Upper lobe of right lung (tissue), 1 donor: ENCODE data around the gene TMEM184A. TPM values are rescaled to one million over a fixed set of nuclear protein-coding genes. Genes with fewer than 3 reads are reported as not detected.

Source experiments
- ATAC-seq: fragments of 200-7000 bp; cut with Tn5 transposase; one replicate; pipeline ENCODE4 v1.9.1; 2020; ENCODE audit warnings: mild to moderate bottlenecking, moderate library complexity
- DNase-seq: peaks from one replicate; pipeline ENCODE4 v3.0.0-alpha.2; 2020
- H3K27ac ChIP-seq: fragments of 200-600 bp; one replicate; pipeline ENCODE4 v1.8.0; 2022
- H3K27me3 ChIP-seq: fragments of 200-600 bp; one replicate; pipeline ENCODE4 v1.8.0; 2022; ENCODE audit warnings: mild to moderate bottlenecking
- H3K36me3 ChIP-seq: fragments of 200-600 bp; one replicate; pipeline ENCODE4 v1.8.0; 2022
- H3K4me1 ChIP-seq: fragments of 200-600 bp; one replicate; pipeline ENCODE4 v1.8.0; 2022
- H3K4me3 ChIP-seq: fragments of 200-600 bp; one replicate; pipeline ENCODE4 v1.8.0; 2022; ENCODE audit warnings: mild to moderate bottlenecking
- H3K9me3 ChIP-seq: fragments of 200-600 bp; one replicate; pipeline ENCODE4 v1.8.0; 2022
- intact Hi-C: fragments of 100-400 bp; cut with DNase I; formaldehyde crosslinking; loops from one replicate; pipeline ENCODE4 v1.11.0; 2022
- total RNA-seq: library from RNA; stranded (reverse); fragmentation: NEBNext Ultra II Directional; extraction: Animal tissue kit (Norgen Biotek cat#: 25700); gene quantifications from one replicate; pipeline ENCODE4 v1.2.1, GENCODE V29; 2021
- TF ChIP-seq, protein P1 (sequence below): fragments of 200-600 bp; IDR thresholded peaks from one replicate; pipeline ENCODE4 v1.8.0; 2022; ENCODE audit warnings: antibody characterized with exemption
- donor health status: DM: no; HTN: yes; CAD: no; lungs with severe emphysema.

The TMEM184A gene
- total RNA-seq, 1 donor from 2014 or later = 4.4 TPM

DNA sequence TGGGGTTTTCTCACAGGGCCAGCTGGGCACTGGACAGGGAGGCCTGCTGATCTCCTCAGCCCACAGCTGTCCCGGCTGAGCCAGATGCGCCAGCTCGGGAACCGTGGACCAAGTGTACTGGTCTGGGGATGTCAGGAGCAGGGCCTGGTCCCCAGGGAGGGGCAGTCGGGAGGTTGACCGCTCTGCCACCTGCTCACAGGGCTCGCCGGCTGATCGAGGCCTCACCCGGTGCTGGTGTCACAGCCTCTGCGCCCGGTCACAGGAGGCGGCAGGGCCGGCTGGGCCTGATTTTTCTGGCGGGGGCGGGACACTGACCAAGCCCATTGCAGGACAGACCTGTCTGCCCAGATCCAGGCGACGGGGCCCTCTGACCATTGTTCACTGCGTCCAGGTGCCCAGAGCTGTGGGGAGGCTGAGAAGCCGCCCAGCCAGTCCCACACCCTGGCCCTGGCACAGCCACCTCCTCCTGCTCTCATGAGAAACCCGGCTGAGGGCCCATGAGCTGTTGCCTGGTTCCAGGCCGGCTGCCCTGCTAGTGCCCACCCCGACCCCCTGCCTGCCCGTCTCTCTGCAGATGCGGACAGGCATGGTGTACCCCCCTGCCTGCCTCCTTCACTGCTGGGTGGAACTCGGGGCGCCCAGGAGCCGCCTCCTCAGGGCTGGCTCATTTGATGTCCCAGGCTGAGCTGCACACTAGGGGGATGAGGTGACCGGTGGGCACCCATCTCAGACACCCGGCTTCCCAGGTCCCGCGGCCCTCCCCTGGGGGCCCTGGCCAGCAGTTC is 3.0 kb upstream of the TMEM184A start:
- no peaks in the 10 kb centered on the region for H3K9me3 ChIP-seq
- H3K4me3 ChIP-seq = no peak overlapping the region
- TF ChIP-seq, protein P1, sequence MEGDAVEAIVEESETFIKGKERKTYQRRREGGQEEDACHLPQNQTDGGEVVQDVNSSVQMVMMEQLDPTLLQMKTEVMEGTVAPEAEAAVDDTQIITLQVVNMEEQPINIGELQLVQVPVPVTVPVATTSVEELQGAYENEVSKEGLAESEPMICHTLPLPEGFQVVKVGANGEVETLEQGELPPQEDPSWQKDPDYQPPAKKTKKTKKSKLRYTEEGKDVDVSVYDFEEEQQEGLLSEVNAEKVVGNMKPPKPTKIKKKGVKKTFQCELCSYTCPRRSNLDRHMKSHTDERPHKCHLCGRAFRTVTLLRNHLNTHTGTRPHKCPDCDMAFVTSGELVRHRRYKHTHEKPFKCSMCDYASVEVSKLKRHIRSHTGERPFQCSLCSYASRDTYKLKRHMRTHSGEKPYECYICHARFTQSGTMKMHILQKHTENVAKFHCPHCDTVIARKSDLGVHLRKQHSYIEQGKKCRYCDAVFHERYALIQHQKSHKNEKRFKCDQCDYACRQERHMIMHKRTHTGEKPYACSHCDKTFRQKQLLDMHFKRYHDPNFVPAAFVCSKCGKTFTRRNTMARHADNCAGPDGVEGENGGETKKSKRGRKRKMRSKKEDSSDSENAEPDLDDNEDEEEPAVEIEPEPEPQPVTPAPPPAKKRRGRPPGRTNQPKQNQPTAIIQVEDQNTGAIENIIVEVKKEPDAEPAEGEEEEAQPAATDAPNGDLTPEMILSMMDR = no peak
- H3K27me3 ChIP-seq = no peaks in the 10 kb centered on the region
- H3K4me1 ChIP-seq = no peaks in the 10 kb centered on the region
- ATAC-seq (no peak), DNase-seq (peak; percentile 67)
- no peak overlapping the region for H3K27ac ChIP-seq
- H3K36me3 ChIP-seq = no peaks in the 10 kb centered on the region
- intact Hi-C loops = no loop called here

DNA sequence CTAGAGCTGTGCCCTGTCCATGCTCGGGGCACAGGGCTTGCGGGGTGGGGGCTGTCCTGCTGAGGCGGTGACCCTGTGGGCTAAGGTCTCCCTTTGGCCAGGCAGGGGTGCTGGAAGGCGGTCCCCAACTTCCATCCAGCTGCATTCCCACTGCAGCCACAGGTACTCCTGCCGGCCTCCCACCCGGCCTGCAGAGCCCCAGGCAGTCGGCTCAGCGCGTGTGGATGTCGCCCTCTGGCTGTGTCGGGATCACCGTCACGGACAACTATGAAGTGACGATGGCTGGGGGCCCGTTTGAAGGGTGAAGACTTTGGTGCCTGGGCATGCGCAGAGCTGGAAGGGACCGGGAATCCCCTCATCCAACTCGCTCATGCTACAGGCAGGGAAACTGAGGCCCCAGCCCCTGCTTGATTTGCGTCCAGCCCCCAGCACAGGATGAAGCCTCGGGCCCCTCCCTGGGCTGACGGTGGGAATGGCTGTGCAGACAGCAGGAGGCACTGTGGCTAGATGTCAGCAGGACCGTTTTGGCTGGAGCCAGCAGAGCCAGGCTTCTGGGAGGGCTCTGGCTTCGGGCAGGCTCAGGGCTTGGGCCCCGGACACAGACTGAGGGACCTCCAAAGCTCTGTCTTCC is 2.3 kb upstream of the TMEM184A start:
- DNase-seq (no peak), ATAC-seq (no peak)
- Histone ChIP-seq H3K4me3 (no peak overlapping the region), H3K9me3 (no peaks in the 10 kb centered on the region), H3K27ac (no peak overlapping the region), H3K36me3 (no peaks in the 10 kb centered on the region), H3K27me3 (no peaks in the 10 kb centered on the region), H3K4me1 (no peaks in the 10 kb centered on the region)
- TF ChIP-seq, protein P1 = no peak
- intact Hi-C loops = no loop called here

DNA sequence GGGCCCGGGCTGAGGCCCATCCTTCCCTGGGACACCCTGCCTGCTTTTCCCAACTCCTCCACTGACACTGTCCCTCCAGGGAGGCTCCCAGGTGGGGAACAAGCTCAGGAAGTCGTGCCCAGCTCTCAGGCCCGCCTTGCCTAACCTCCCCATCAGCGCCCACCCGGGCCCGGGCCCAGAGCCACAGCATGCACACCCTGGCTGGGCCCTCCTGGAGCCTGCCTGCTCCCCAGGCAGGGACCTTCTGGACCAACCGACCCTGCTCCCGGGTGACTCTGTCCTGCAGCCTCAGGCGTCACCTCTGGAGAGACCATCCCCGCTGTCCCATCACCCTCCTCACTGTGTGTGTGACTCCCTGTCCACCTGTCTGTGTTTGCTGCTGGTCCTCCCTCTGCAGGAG is 1.8 kb upstream of the TMEM184A start:
- no peak for DNase-seq
- no peak overlapping the region for H3K27ac ChIP-seq
- no peaks in the 10 kb centered on the region for H3K4me1 ChIP-seq
- no peaks in the 10 kb centered on the region for H3K36me3 ChIP-seq
- no peak for ATAC-seq
- no peaks in the 10 kb centered on the region for H3K27me3 ChIP-seq
- TF ChIP-seq, protein P1 = no peak
- no peaks in the 10 kb centered on the region for H3K9me3 ChIP-seq
- no peak overlapping the region for H3K4me3 ChIP-seq
- intact Hi-C loops = no loop called here

DNA sequence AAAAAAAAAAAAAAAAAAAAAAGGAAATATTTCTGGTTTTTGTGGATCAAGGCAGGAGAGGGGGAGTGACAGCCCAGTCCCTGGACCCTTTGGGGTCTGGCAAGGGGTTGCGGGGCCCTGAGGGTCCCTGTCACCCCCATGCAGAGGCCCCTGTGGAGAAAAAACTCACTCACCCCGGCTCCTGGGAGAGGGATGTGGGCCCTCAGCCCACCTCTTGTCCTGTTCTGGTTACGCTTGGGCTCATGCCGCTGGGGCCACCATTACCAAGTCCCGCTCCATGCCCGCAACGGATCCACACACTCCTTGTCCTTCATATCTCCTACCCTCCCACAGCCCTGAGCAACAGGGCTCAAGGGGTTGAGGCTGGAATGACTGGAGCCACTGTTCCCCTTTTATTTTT is 1.0 kb upstream of the TMEM184A start:
- H3K9me3 ChIP-seq = no peaks in the 10 kb centered on the region
- H3K27ac ChIP-seq = no peak overlapping the region
- no peak for ATAC-seq
- no peak for DNase-seq
- TF ChIP-seq, protein P1 = no peak
- intact Hi-C loops = no loop called here
- no peaks in the 10 kb centered on the region for H3K36me3 ChIP-seq
- H3K27me3 ChIP-seq = no peaks in the 10 kb centered on the region
- no peaks in the 10 kb centered on the region for H3K4me1 ChIP-seq
- H3K4me3 ChIP-seq = no peak overlapping the region

DNA sequence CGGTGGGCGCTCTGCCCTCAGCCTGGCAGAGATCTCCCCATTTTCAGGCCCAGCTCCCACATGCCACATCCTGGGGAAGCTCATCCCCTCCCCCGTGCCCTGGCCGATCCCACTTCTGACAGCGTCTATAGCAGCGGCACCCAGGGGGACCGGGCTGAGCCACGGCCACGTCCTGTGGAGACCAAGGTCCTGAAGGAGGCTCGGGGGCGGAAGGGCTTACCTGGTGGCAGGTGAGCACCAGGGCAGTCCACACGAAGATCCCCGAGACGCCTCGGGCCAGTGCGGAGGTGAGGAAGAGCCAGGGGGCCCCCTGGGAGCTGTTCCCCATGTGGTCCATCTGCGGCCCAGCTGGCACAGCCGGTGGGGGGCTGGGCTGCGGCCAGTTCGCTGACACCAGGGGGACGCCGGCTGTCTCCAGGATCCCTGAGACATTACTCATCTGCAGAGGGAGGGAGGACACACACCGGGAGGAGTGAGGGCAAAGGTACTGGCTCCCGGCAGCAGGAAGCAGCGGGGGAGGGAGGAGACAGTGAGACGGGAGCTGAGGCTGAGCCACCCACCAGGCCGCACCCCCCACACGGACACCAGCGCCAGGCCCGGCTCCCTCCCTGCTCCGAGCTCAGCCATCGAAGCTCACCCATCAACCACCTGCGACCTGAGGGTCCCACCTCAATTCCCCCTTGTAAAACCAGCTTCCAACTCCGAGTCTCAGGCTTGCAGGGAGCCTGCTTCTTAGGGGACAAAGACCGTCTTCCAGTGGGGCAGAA is 776 bp downstream of the TMEM184A start:
- H3K27me3 ChIP-seq = no peaks in the 10 kb centered on the region
- no peaks in the 10 kb centered on the region for H3K36me3 ChIP-seq
- no peak for DNase-seq
- intact Hi-C loops = no loop called here
- peak overlapping the region; percentile 19 for H3K27ac ChIP-seq
- H3K4me3 ChIP-seq = peak overlapping the region; percentile 10
- no peaks in the 10 kb centered on the region for H3K9me3 ChIP-seq
- H3K4me1 ChIP-seq = no peaks in the 10 kb centered on the region
- peak; percentile 6 for ATAC-seq
- TF ChIP-seq, protein P1 = no peak
